GM12875 (cell line): Measurements from ENCODE around the gene METTL22.

ENCODE experiments used
- H3K4me3 ChIP-seq: one replicate; pipeline ENCODE4 v1.5.1; 2011; ENCODE audit warnings: low read depth, low read length, control low read depth
- CTCF ChIP-seq: IDR thresholded peaks from 2 replicates; pipeline ENCODE4 v1.5.1; 2011; ENCODE audit warnings: low read depth, mild to moderate bottlenecking, control low read depth, inconsistent platforms, low read length, moderate library complexity, borderline replicate concordance; ENCODE audit not compliant: insufficient read depth

METTL22 gene

GRCh38 chr16:8665529-8665928, 44.0 kb downstream of the METTL22 start:
- no peak for TF ChIP-seq CTCF
- H3K4me3 ChIP-seq: no peak overlapping the region

DNA sequence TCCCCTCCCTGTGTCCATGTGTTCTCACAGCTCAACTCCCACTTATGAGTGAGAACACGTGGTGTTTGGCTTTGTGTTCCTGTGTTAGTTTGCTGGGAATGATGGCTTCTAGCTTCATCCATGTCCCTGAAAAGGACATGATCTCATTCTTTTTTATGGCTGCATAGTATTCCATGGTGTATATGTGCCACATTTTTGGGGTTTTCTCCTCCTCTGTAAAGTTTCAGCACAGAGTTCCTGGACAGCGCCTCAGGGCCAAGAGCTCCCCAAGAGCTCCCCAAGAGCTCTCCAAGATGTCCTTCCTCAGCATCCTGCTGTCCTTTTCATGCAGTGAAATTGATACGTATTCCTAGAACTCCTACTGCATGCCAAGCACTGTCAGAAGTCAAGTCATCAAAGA, 46.0 kb downstream of the METTL22 start:
- no peak overlapping the region for H3K4me3 ChIP-seq
- TF ChIP-seq CTCF: no peak

DNA sequence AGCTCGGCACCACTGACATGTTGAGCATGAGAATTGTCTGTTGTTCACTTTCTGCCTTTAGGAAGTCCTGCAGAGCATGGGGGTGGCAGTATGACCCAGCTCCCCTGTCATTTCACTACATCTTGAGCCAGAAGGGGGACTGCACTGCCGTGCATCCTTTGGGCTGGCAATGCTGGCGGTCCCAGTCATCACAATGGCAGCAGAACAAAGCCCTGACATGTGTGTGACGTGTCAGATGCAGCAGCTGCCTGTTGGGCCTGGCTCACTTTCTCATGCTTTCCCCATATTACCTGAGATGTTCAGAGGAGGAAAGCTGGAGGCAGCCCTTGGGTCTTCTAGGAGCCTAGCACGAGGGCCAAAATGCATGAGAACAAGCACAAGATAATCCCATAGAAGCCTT, 46.6 kb downstream of the METTL22 start:
- H3K4me3 ChIP-seq: no peak overlapping the region
- TF ChIP-seq CTCF: no peak

DNA sequence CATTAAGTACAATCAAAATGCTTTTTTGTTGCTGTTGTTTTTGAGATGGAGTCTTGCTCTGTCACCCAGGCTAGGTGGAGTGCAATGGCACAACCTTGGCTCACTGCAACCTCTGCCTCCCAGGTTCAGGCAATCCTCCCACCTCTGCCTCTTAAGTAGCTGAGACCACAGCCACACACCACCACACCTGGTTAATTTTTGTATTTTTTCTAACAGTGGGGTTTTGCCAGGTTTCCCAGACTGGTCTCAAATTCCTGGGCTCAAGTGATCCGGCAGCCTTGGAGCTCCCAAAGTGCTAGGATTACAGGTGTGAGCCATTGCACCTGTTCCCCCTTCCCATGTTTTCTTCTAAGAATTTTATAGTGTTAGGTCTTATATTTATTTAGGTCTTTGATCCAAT, 48.0 kb downstream of the METTL22 start:
- H3K4me3 ChIP-seq: no peak overlapping the region
- TF ChIP-seq CTCF: no peak

GRCh38 chr16:8670014-8670560, 48.6 kb downstream of the METTL22 start:
- TF ChIP-seq CTCF: no peak
- H3K4me3 ChIP-seq: no peak overlapping the region

GRCh38 chr16:8673611-8674412, 52.3 kb downstream of the METTL22 start:
- peak overlapping the region; percentile 40 for H3K4me3 ChIP-seq
- no peak for TF ChIP-seq CTCF
